SK-N-MC (cell line): Measurements from ENCODE around the gene UBAP1.

Source experiments
- EZH2 ChIP-seq: fragments of 200-600 bp; sonication (generic); IDR thresholded peaks from one replicate; pipeline ENCODE4 v1.6.1; 2017; ENCODE audit warnings: antibody characterized with exemption
- FOXP2 ChIP-seq: optimal IDR thresholded peaks from 2 replicates; pipeline ENCODE3; 2011; ENCODE audit warnings: mild to moderate bottlenecking, moderate library complexity; ENCODE audit not compliant: insufficient read depth; ENCODE audit errors: extremely low read length, control extremely low read depth
- POLR2AphosphoS5 ChIP-seq: IDR thresholded peaks from 2 replicates; pipeline ENCODE4 v1.6.1; 2012; ENCODE audit warnings: mild to moderate bottlenecking, low read depth, low read length, borderline replicate concordance

- TF ChIP-seq EZH2 (no peak), POLR2AphosphoS5 (no peak), FOXP2 (no peak)
These were observed 24.8 kb upstream of the UBAP1 start for GRCh38 chr9:34154057-34154456.
